GM12865 (cell line): ENCODE results near the gene TGFB2.

Source experiments
- DNase-seq: peaks from one replicate; pipeline ENCODE4 v3.0.0; 2010; ENCODE audit warnings: low read depth
- H3K4me3 ChIP-seq: 2 replicates; pipeline ENCODE4 v1.5.1; 2011; ENCODE audit warnings: mild to moderate bottlenecking, low read depth, low read length, control low read depth
- CTCF ChIP-seq: IDR thresholded peaks from 2 replicates; pipeline ENCODE4 v1.5.1; 2011; ENCODE audit warnings: low read length, control low read depth, low read depth, inconsistent platforms; ENCODE audit not compliant: insufficient read depth; ENCODE audit errors: missing control alignments

TGFB2 gene

GRCh38 chr1:218374401-218375353, 29.5 kb downstream of the TGFB2 start:
- no peak for TF ChIP-seq CTCF
- no peak for DNase-seq
- no peak overlapping the region for H3K4me3 ChIP-seq

- DNase-seq: no peak
- H3K4me3 ChIP-seq: no peak overlapping the region
- no peak for TF ChIP-seq CTCF
These were observed 31.6 kb downstream of the TGFB2 start for GRCh38 chr1:218376722-218377121.

- no peak for TF ChIP-seq CTCF
- H3K4me3 ChIP-seq: no peak overlapping the region
- DNase-seq: peak; percentile 27
These were observed 32.1 kb downstream of the TGFB2 start for GRCh38 chr1:218377143-218377660.

DNA sequence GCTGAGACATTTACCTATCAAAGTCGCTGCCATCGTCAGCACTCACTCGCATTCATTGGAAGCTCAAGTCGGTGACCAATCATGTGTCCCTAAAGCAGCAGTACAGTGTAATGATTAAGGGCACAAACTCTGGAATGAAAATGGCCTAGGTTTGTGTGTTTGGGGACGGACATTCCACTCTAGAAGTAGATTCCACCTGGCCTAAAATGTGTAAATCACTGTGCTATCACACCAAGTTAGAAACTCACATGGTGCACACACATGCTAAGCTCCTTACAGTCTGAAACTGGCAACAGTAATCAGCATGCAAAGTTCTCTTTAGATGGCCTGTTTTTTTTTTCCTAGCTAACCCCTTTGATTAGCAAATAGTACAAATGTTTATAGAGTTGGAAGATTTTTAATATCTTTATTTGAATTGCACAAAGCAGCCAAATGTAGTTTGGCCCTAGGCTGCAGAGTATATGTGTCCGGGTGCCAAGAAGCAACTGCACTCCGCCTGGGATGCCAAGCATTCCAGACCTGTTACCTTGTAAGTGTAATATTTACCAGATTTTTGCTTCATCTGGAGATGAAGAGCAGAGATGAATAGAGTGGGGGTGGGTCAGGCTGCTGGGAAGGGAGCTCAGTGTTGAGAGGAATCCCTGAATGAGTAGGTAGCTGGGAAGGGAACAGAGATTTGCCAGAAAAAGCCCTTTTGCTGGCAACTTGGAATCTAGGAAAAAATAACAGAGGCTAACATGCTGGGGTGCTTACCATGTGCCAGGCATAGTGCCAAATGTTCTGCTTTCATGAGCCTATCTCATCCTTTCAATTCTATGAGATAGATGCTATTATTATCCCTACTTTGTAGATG, 35.2 kb downstream of the TGFB2 start:
- no peak for DNase-seq
- TF ChIP-seq CTCF: no peak
- H3K4me3 ChIP-seq: no peak overlapping the region

GRCh38 chr1:218382261-218382660, 37.1 kb downstream of the TGFB2 start:
- no peak for TF ChIP-seq CTCF
- no peak for DNase-seq
- H3K4me3 ChIP-seq: no peak overlapping the region

DNA sequence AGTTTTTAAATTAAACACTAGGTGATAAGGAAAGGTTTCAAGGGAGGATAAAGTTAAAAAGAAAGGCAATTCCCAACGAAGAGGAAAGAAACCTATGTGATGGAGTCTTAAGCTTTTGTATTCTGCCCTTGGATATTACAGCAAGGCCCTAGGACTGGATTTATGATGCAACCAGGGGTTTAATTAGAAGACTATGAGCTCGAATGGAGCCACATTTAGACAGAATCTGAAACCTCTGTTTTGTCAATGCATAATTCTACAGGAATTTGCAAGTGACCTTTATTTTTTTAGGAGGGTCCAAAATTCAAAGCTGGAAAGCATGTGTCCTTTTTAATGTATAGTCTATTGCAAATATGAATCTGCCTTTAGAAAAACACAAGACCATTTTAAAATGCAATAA, 37.9 kb downstream of the TGFB2 start:
- H3K4me3 ChIP-seq: no peak overlapping the region
- DNase-seq: no peak
- no peak for TF ChIP-seq CTCF
